Fibroblast of lung (primary cell): ENCODE measurements around the gene SLC38A3.

Source experiments
- CTCF ChIP-seq, 2 donors: IDR thresholded peaks in 1 of 2; conservative IDR thresholded peaks in 1 of 2; 1 replicate in 1 of 2; 2 replicates in 1 of 2; pipeline ENCODE4 v1.5.1; 2011 to 2012; ENCODE audit warnings: low read length in 2 of 2, control low read depth in 1 of 2, inconsistent platforms in 1 of 2, low read depth in 1 of 2, mild to moderate bottlenecking in 1 of 2
- EZH2 ChIP-seq: IDR thresholded peaks from 2 replicates; pipeline ENCODE4 v1.5.1; 2012; ENCODE audit warnings: low read length, control low read depth, mild to moderate bottlenecking; ENCODE audit errors: missing control alignments

GRCh38 chr3:50233176-50233575, 28.1 kb downstream of the SLC38A3 start:
- TF ChIP-seq CTCF (conservative IDR thresholded peaks at IDR 0.05 in 1 of 2, IDR thresholded peaks at IDR 0.05 in 1 of 2; ENCODE audit: low read depth in 1 of 2, low read length in 2 of 2) (no peak), EZH2 (no peak)
